Measurements from ENCODE around the gene HK1. TPM values are rescaled to one million over a fixed set of nuclear protein-coding genes. Genes with fewer than 3 reads are reported as not detected.

HK1 gene
- total RNA-seq, 1 experiment from 2014 or later: 98.8 TPM

DNA sequence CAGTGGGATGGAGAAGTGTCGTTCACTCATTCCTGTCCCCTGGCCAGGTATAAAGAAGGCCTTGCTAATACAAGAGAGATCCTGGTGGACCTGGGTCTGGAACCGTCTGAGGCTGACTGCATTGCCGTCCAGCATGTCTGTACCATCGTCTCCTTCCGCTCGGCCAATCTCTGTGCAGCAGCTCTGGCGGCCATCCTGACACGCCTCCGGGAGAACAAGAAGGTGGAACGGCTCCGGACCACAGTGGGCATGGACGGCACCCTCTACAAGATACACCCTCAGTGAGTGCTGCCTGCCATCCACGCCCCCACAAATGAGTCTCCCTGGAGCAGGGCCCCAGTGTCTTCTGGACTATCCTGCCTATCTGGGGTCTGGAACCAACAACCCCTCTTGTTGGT is 31.0 kb upstream of the HK1 start:
- H3K27ac ChIP-seq (ENCODE audit: insufficient read length, low read depth, low read length): no peak overlapping the region
- H3K4me1 ChIP-seq (ENCODE audit: insufficient read depth, low read length): no peaks in the 10 kb centered on the region
- no peak overlapping the region for H4K8ac ChIP-seq (replicated peaks; ENCODE audit: insufficient read length, low read depth, low read length)
- no peak overlapping the region for H2AFZ ChIP-seq (ENCODE audit: low read length)
- no peak overlapping the region for H2AK5ac ChIP-seq (ENCODE audit: insufficient read length, low read length)
- no peak overlapping the region for H3T11ph ChIP-seq (ENCODE audit: low read length)
- H4K5ac ChIP-seq (ENCODE audit: insufficient read length, low read depth, low read length): no peak overlapping the region
- H3K79me2 ChIP-seq (ENCODE audit: insufficient read depth, low read length): no peaks in the 10 kb centered on the region
- H2BK120ac ChIP-seq (ENCODE audit: low read depth, low read length, poor library complexity, severe bottlenecking): no peak overlapping the region
- no CpG with 5 or more reads among the region's 13 CpGs for WGBS (ENCODE audit: extremely low coverage, insufficient read length, low lambda C conversion rate)
- H3K23ac ChIP-seq (ENCODE audit: insufficient read length, low read depth, low read length): no peak overlapping the region
- no peak overlapping the region for H2BK12ac ChIP-seq (ENCODE audit: insufficient read length, low read depth, low read length)
- no peak overlapping the region for H4K91ac ChIP-seq (ENCODE audit: insufficient read length, low read depth, low read length)
- H2BK15ac ChIP-seq (ENCODE audit: low read depth, low read length): no peak overlapping the region
- H2BK20ac ChIP-seq (ENCODE audit: low read depth, low read length, poor library complexity, severe bottlenecking): no peak overlapping the region
- Mint-ChIP-seq H3K4me3 (no peak overlapping the region), H3K4me1 (peaks cover 5 to 7% of the 10 kb centered on the region in 2 experiments; a peak in 2 of 4 replicates), H3K36me3 (ENCODE audit: insufficient read depth in 1 of 3, low read depth in 3 of 3) (no peaks in the 10 kb centered on the region), H3K27ac (no peak overlapping the region; a peak in 1 of 7 replicates), H3K9me3 (peaks cover 0 to 2% of the 10 kb centered on the region in 2 experiments; a peak in 2 of 5 replicates), H3K27me3 (ENCODE audit: low read depth) (no peaks in the 10 kb centered on the region)
- H3K18ac ChIP-seq (ENCODE audit: insufficient read length, low read depth, low read length): no peak overlapping the region
- H3K14ac ChIP-seq (ENCODE audit: insufficient read depth, low read length): no peak overlapping the region
- H3K4ac ChIP-seq (ENCODE audit: low read depth, low read length): no peak overlapping the region
- H3K56ac ChIP-seq (ENCODE audit: insufficient read length, low read depth, low read length): no peak overlapping the region
- H3K27me3 ChIP-seq (ENCODE audit: insufficient read depth, low read length): no peaks in the 10 kb centered on the region
- no peak overlapping the region for H3K4me2 ChIP-seq (ENCODE audit: insufficient read depth, insufficient read length, low read length)
- no peak overlapping the region for H3K9ac ChIP-seq (ENCODE audit: extremely low read depth, insufficient read length, low read length)
- no peaks in the 10 kb centered on the region for H3K23me2 ChIP-seq (ENCODE audit: insufficient read length, low read depth, low read length, poor library complexity, severe bottlenecking)
- no peak overlapping the region for H2BK5ac ChIP-seq (ENCODE audit: insufficient read length, low read length)
- no peaks in the 10 kb centered on the region for H3K79me1 ChIP-seq (ENCODE audit: insufficient read depth, low read depth, low read length, poor library complexity, severe bottlenecking)
- TF ChIP-seq, protein P1, sequence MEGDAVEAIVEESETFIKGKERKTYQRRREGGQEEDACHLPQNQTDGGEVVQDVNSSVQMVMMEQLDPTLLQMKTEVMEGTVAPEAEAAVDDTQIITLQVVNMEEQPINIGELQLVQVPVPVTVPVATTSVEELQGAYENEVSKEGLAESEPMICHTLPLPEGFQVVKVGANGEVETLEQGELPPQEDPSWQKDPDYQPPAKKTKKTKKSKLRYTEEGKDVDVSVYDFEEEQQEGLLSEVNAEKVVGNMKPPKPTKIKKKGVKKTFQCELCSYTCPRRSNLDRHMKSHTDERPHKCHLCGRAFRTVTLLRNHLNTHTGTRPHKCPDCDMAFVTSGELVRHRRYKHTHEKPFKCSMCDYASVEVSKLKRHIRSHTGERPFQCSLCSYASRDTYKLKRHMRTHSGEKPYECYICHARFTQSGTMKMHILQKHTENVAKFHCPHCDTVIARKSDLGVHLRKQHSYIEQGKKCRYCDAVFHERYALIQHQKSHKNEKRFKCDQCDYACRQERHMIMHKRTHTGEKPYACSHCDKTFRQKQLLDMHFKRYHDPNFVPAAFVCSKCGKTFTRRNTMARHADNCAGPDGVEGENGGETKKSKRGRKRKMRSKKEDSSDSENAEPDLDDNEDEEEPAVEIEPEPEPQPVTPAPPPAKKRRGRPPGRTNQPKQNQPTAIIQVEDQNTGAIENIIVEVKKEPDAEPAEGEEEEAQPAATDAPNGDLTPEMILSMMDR (conservative IDR thresholded peaks at IDR 0.05): no peak
- H3K9me3 ChIP-seq (ENCODE audit: control insufficient read depth, low read depth, low read length): no peaks in the 10 kb centered on the region
- no peaks in the 10 kb centered on the region for H4K20me1 ChIP-seq (ENCODE audit: control insufficient read depth, insufficient read depth, insufficient read length)
- no peak for DNase-seq

All from H9 (cell line).